Keratinocyte (primary cell): ENCODE results near the gene WDR45B. TPM values are rescaled to one million over a fixed set of nuclear protein-coding genes. Genes with fewer than 3 reads are reported as not detected.

Source experiments
- DNase-seq: peaks from one replicate; pipeline ENCODE4 v3.0.0-alpha.2; 2011; ENCODE audit warnings: low read depth, missing footprints, low spot score
- FAIRE-seq: peaks from 2 replicates; lab custom pipeline; 2011; peaks lifted over from hg19 to GRCh38; lab: Jason Lieb, UNC
- H2AFZ ChIP-seq: 2 replicates; pipeline ENCODE4 v1.6.0; 2012; ENCODE audit warnings: low read length, control low read depth, inconsistent platforms; ENCODE audit not compliant: control insufficient read depth
- H3K27ac ChIP-seq: 2 replicates; pipeline ENCODE4 v1.5.1; 2011; ENCODE audit warnings: low read length; ENCODE audit not compliant: control insufficient read depth, insufficient read depth
- H3K27me3 ChIP-seq: 3 replicates; pipeline ENCODE4 v1.6.0; 2011; ENCODE audit warnings: low read length; ENCODE audit not compliant: control insufficient read depth, insufficient read depth; ENCODE audit errors: extremely low read depth
- H3K36me3 ChIP-seq, 2 experiments: 2 replicates in 1 of 2; 3 replicates in 1 of 2; pipeline ENCODE4 v1.5.1; 2011; ENCODE audit warnings: low read length in 2 of 2, mild to moderate bottlenecking in 1 of 2; ENCODE audit not compliant: control insufficient read depth in 2 of 2, insufficient read depth in 2 of 2; ENCODE audit errors: extremely low read depth in 1 of 2
- H3K4me1 ChIP-seq: 3 replicates; pipeline ENCODE4 v1.5.1; 2011; ENCODE audit warnings: low read length; ENCODE audit not compliant: control insufficient read depth, insufficient read depth; ENCODE audit errors: extremely low read depth
- H3K4me2 ChIP-seq: 3 replicates; pipeline ENCODE4 v1.6.0; 2011; ENCODE audit warnings: low read depth, low read length; ENCODE audit not compliant: control insufficient read depth, insufficient read depth; ENCODE audit errors: extremely low read depth
- H3K4me3 ChIP-seq, 3 experiments: fragments of 200-600 bp in 1 of 3; sonication (generic) in 1 of 3; 2 replicates in 2 of 3; 3 replicates in 1 of 3; pipeline ENCODE4 v1.5.1; 2011 to 2016; ENCODE audit warnings: low read length in 3 of 3, mild to moderate bottlenecking in 3 of 3, control low read depth in 2 of 3, inconsistent platforms in 1 of 3, low read depth in 1 of 3, mixed read lengths in 1 of 3, mixed run types in 1 of 3, moderate library complexity in 1 of 3; ENCODE audit not compliant: control insufficient read depth in 2 of 3, insufficient read depth in 2 of 3; ENCODE audit errors: extremely low read depth in 1 of 3
- H3K79me2 ChIP-seq: 2 replicates; pipeline ENCODE4 v1.6.0; 2012; ENCODE audit warnings: low read length; ENCODE audit not compliant: control insufficient read depth, insufficient read depth
- H3K9ac ChIP-seq: 3 replicates; pipeline ENCODE4 v1.6.0; 2011; ENCODE audit warnings: low read length; ENCODE audit not compliant: control insufficient read depth, insufficient read depth; ENCODE audit errors: extremely low read depth
- H3K9me1 ChIP-seq: 3 replicates; pipeline ENCODE4 v1.6.0; 2011; ENCODE audit warnings: low read length; ENCODE audit not compliant: control insufficient read depth, insufficient read depth; ENCODE audit errors: extremely low read depth
- H3K9me3 ChIP-seq: 2 replicates; pipeline ENCODE4 v1.5.1; 2012; ENCODE audit warnings: low read depth, low read length; ENCODE audit not compliant: control insufficient read depth
- H4K20me1 ChIP-seq: 3 replicates; pipeline ENCODE4 v1.6.0; 2011; ENCODE audit warnings: low read length; ENCODE audit not compliant: control insufficient read depth, insufficient read depth; ENCODE audit errors: extremely low read depth
- EZH2 ChIP-seq: IDR thresholded peaks from one replicate; pipeline ENCODE4 v1.6.1; 2012; ENCODE audit warnings: inconsistent platforms, mild to moderate bottlenecking, low read length, moderate library complexity
- dilution Hi-C: fragments of 300-500 bp; cut with MboI; formaldehyde crosslinking; loops from one replicate; pipeline ENCODE4 v1.7.0; 2020; ENCODE audit warnings: low sequenced_read_pairs; ENCODE audit not compliant: extremely low pct_ligation_motif_present
- polyA plus RNA-seq, 5 experiments: library from polyadenylated mRNA; depleted of rRNA in 3 of 5; stranded (reverse) in 3 of 5; stranded (forward) in 1 of 5; unstranded in 1 of 5; fragments of >200 nt; gene quantifications; 1 replicate in 1 of 5; 2 replicates in 3 of 5; 3 replicates in 1 of 5; pipeline versions ENCODE4 v1.2.1 to v1.2.3, GENCODE V29; 2011 to 2012; ENCODE audit warnings: missing spikeins in 2 of 5, low read depth in 1 of 5, low replicate concordance in 1 of 5
- TF ChIP-seq, protein P1 (sequence below), 3 experiments: IDR thresholded peaks in 1 of 3; conservative IDR thresholded peaks in 1 of 3; optimal IDR thresholded peaks in 1 of 3; 2 replicates in 2 of 3; 3 replicates in 1 of 3; pipeline versions ENCODE3 to v1.5.1; 2011; ENCODE audit warnings: low read length in 3 of 3, mild to moderate bottlenecking in 3 of 3, moderate library complexity in 2 of 3, control low read depth in 1 of 3, inconsistent platforms in 1 of 3; ENCODE audit not compliant: insufficient read depth in 2 of 3; ENCODE audit errors: extremely low read depth in 1 of 3

WDR45B gene
- polyA plus RNA-seq, 1 donor (not counting 4 experiments of a cell fraction or from before 2014, with no cell fraction given), result 77.2 TPM

DNA sequence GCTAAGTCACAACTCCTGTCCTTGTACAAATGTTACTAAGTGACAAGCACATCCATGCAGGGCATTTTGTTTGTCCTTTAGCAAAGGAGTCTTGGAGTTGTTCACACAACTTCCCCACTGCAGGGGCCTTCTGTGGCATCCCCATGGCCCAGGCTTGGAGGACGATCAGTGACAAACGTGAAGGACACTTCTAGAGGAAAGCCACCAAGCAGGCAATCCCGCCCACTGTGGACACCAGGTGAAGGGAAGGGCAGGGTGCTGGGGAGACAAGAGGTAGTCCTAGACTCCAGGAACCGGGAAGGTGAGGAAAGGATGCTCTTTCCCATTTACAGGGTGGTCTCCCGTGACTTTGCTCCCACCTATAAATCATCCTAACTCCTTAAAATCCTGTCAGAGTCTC is 4.1 kb downstream of the WDR45B start:
- H2AFZ ChIP-seq, result no peak overlapping the region
- FAIRE-seq (no peak), DNase-seq (no peak)
- peaks cover 22% of the 10 kb centered on the region for H4K20me1 ChIP-seq
- H3K9me3 ChIP-seq, result no peaks in the 10 kb centered on the region
- dilution Hi-C loops, result no loop called here
- TF ChIP-seq, protein P1, sequence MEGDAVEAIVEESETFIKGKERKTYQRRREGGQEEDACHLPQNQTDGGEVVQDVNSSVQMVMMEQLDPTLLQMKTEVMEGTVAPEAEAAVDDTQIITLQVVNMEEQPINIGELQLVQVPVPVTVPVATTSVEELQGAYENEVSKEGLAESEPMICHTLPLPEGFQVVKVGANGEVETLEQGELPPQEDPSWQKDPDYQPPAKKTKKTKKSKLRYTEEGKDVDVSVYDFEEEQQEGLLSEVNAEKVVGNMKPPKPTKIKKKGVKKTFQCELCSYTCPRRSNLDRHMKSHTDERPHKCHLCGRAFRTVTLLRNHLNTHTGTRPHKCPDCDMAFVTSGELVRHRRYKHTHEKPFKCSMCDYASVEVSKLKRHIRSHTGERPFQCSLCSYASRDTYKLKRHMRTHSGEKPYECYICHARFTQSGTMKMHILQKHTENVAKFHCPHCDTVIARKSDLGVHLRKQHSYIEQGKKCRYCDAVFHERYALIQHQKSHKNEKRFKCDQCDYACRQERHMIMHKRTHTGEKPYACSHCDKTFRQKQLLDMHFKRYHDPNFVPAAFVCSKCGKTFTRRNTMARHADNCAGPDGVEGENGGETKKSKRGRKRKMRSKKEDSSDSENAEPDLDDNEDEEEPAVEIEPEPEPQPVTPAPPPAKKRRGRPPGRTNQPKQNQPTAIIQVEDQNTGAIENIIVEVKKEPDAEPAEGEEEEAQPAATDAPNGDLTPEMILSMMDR (optimal IDR thresholded peaks at IDR 0.05 in 1 of 3, IDR thresholded peaks at IDR 0.05 in 1 of 3, conservative IDR thresholded peaks at IDR 0.05 in 1 of 3; ENCODE audit: extremely low read depth in 1 of 3, insufficient read depth in 2 of 3, low read length in 3 of 3), result no peak
- TF ChIP-seq EZH2, result no peak
- H3K4me2 ChIP-seq, result no peak overlapping the region
- H3K9me1 ChIP-seq, result no peaks in the 10 kb centered on the region
- H3K36me3 ChIP-seq, result peaks cover 22 to 32% of the 10 kb centered on the region in 2 experiments
- no peak overlapping the region for H3K4me3 ChIP-seq
- peaks cover 88% of the 10 kb centered on the region for H3K79me2 ChIP-seq
- no peaks in the 10 kb centered on the region for H3K27me3 ChIP-seq
- H3K27ac ChIP-seq, result no peak overlapping the region
- peaks cover 10% of the 10 kb centered on the region for H3K4me1 ChIP-seq
- no peak overlapping the region for H3K9ac ChIP-seq

DNA sequence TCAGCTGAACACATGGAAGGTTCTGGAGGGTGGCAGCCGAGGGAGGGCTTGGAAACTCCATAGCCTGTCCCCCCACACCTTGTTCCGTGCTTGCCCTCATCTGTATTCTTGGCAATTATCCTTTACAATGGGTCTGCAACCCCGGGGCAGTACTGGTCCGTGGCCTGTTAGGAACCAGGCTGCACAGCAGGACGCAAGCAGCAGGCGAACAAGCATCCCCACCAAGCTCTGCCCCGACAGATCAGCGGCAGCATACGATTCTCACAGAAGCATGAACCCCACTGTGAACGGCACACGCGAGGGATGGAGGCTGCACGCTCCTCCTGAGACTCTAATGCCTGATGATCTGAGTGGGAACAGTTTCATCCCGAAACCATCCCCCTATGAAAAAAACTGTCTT is 6.2 kb downstream of the WDR45B start:
- Histone ChIP-seq H3K4me2 (no peak overlapping the region), H3K9ac (no peak overlapping the region), H3K27me3 (no peaks in the 10 kb centered on the region), H2AFZ (no peak overlapping the region), H3K9me1 (no peaks in the 10 kb centered on the region), H3K4me3 (no peak overlapping the region), H4K20me1 (peaks cover 24% of the 10 kb centered on the region), H3K9me3 (peaks cover 2% of the 10 kb centered on the region), H3K27ac (no peak overlapping the region), H3K4me1 (peaks cover 6% of the 10 kb centered on the region), H3K36me3 (peaks cover 22 to 42% of the 10 kb centered on the region in 2 experiments), H3K79me2 (peaks cover 95% of the 10 kb centered on the region)
- FAIRE-seq (no peak), DNase-seq (no peak)
- no peak for TF ChIP-seq EZH2
- TF ChIP-seq, protein P1 (optimal IDR thresholded peaks at IDR 0.05 in 1 of 3, IDR thresholded peaks at IDR 0.05 in 1 of 3, conservative IDR thresholded peaks at IDR 0.05 in 1 of 3; ENCODE audit: extremely low read depth in 1 of 3, insufficient read depth in 2 of 3, low read length in 3 of 3), result no peak
- dilution Hi-C loops, result no loop called here
